GM23248 (cell line): ENCODE measurements around the gene SLC35F3.

Source experiments
- EZH2 ChIP-seq: fragments of 200-600 bp; sonication (generic); IDR thresholded peaks from 2 replicates; pipeline ENCODE4 v1.6.1; 2018; ENCODE audit warnings: antibody characterized with exemption, mild to moderate bottlenecking; ENCODE audit not compliant: insufficient read depth, poor library complexity, severe bottlenecking
- EZH2phosphoT487 ChIP-seq: fragments of 200-600 bp; sonication (generic); IDR thresholded peaks from 2 replicates; pipeline ENCODE4 v1.6.1; 2018; ENCODE audit warnings: antibody characterized with exemption, moderate library complexity, mild to moderate bottlenecking, low read depth; ENCODE audit not compliant: insufficient read depth

DNA sequence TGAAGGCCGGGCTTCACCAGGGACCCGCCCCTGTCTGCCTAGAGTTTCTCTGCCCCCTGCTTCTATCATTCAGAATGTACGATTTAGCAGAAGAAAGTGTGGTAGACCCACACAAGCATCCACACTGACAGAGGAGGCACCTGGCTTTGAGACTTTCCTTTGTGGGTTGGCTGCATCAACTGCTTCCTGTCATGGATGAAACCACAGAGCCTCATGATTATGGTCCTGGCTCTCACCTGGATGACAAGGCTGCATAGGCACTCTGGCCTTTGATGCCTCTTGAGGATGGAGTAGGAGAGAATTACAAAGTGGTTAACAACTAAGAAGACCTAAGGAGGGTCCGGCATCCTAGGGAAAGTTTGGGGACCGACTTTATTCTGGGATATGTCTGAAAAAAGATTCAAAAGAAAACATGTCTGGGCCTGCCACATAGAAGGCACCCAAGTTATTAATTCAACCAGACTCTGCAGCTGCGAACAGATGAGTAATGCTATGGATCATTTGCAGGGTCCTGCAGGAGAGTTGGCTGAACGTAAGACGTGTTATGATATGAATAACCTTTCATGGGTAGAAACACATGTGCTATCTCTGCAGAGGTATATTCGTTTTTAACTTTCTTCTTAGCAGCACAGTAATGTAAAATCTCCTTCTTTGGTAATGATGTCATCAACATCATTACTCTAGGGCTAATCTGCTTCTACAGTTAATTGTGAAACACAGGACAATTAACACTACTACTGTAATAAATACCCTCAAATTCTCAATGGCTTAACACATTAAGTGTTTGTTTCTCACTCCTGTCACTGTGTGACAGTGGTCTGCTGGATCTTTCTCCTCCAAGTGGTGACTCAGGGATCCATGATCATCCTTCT is 136.2 kb downstream of the SLC35F3 start:
- TF ChIP-seq EZH2 (no peak), EZH2phosphoT487 (no peak)
